ENCODE measurements around the gene JAG1.

The JAG1 gene

GRCh38 chr20:10683537-10683936, 9.7 kb upstream of the JAG1 start:
- TF ChIP-seq CTCF (IDR thresholded peaks at IDR 0.05; ENCODE audit: low read length, missing control alignments): no peak
- no peak for DNase-seq (ENCODE audit: low read depth)
- no peak overlapping the region for H3K4me3 ChIP-seq (replicated peaks; ENCODE audit: low read depth, low read length)

GRCh38 chr20:10682939-10683338, 9.1 kb upstream of the JAG1 start:
- H3K4me3 ChIP-seq (replicated peaks; ENCODE audit: low read depth, low read length): no peak overlapping the region
- no peak for TF ChIP-seq CTCF (IDR thresholded peaks at IDR 0.05; ENCODE audit: low read length, missing control alignments)
- no peak for DNase-seq (ENCODE audit: low read depth)

GRCh38 chr20:10681494-10681893, 7.7 kb upstream of the JAG1 start:
- no peak for TF ChIP-seq CTCF (IDR thresholded peaks at IDR 0.05; ENCODE audit: low read length, missing control alignments)
- no peak for DNase-seq (ENCODE audit: low read depth)
- no peak overlapping the region for H3K4me3 ChIP-seq (replicated peaks; ENCODE audit: low read depth, low read length)

- no peak for TF ChIP-seq CTCF (IDR thresholded peaks at IDR 0.05; ENCODE audit: low read length, missing control alignments)
- H3K4me3 ChIP-seq (replicated peaks; ENCODE audit: low read depth, low read length): no peak overlapping the region
Measured at GRCh38 chr20:10680571-10680970, 6.8 kb upstream of the JAG1 start.

GRCh38 chr20:10679269-10679668, 5.5 kb upstream of the JAG1 start:
- H3K4me3 ChIP-seq (replicated peaks; ENCODE audit: low read depth, low read length): no peak overlapping the region
- DNase-seq (ENCODE audit: low read depth): no peak
- TF ChIP-seq CTCF (IDR thresholded peaks at IDR 0.05; ENCODE audit: low read length, missing control alignments): no peak

More at GRCh38 chr20:10680571-10680970, 6.8 kb upstream of the JAG1 start:
- no peak for DNase-seq (ENCODE audit: low read depth)

- TF ChIP-seq CTCF (IDR thresholded peaks at IDR 0.05; ENCODE audit: low read length, missing control alignments): no peak
- no peak overlapping the region for H3K4me3 ChIP-seq (replicated peaks; ENCODE audit: low read depth, low read length)
- no peak for DNase-seq (ENCODE audit: low read depth)
Measured at GRCh38 chr20:10676518-10676917, 2.7 kb upstream of the JAG1 start.

- no peak overlapping the region for H3K4me3 ChIP-seq (replicated peaks; ENCODE audit: low read depth, low read length)
- TF ChIP-seq CTCF (IDR thresholded peaks at IDR 0.05; ENCODE audit: low read length, missing control alignments): no peak
- DNase-seq (ENCODE audit: low read depth): no peak
Measured at GRCh38 chr20:10675450-10675848, 1.6 kb upstream of the JAG1 start.
